SJCRH30 (cell line): ENCODE data around the gene MYDGF. TPM values are rescaled to one million over a fixed set of nuclear protein-coding genes. Genes with fewer than 3 reads are reported as not detected.
A peak's percentile ranks its signal among the peaks of the same experiment; 100 is the strongest.

Source experiments
- DNase-seq, 2 experiments: peaks; one replicate each; pipeline ENCODE4 v3.0.0-alpha.2; 2015 to 2020
- H3K27ac ChIP-seq: fragments of 250-450 bp; sonication (Bioruptor Pico); 2 replicates; pipeline ENCODE4 v1.5.1; 2020; ENCODE audit warnings: mild to moderate bottlenecking, moderate library complexity
- H3K27me3 ChIP-seq: fragments of 250-450 bp; sonication (Bioruptor Pico); 2 replicates; pipeline ENCODE4 v1.5.1; 2020; ENCODE audit warnings: mild to moderate bottlenecking, moderate library complexity
- H3K36me3 ChIP-seq: fragments of 250-450 bp; sonication (Bioruptor Pico); 2 replicates; pipeline ENCODE4 v1.5.1; 2020; ENCODE audit warnings: mild to moderate bottlenecking, moderate library complexity
- H3K4me1 ChIP-seq: fragments of 250-450 bp; sonication (Bioruptor Pico); 2 replicates; pipeline ENCODE4 v1.5.1; 2020; ENCODE audit warnings: mild to moderate bottlenecking, moderate library complexity
- H3K4me3 ChIP-seq: fragments of 250-450 bp; sonication (Bioruptor Pico); 2 replicates; pipeline ENCODE4 v1.5.1; 2020; ENCODE audit warnings: mild to moderate bottlenecking, moderate library complexity
- H3K9me3 ChIP-seq: fragments of 250-450 bp; sonication (Bioruptor Pico); replicated peaks from 2 replicates; pipeline ENCODE4 v1.5.1; 2020; ENCODE audit warnings: mild to moderate bottlenecking, moderate library complexity
- total RNA-seq: library from RNA; depleted of rRNA; stranded (reverse); fragments of >200 nt; shearing (Covaris generic); gene quantifications from 2 replicates; pipeline ENCODE4 v1.2.3, GENCODE V29; 2014

The MYDGF gene
- total RNA-seq, 1 experiment from 2014 or later = 71.9 TPM

DNA sequence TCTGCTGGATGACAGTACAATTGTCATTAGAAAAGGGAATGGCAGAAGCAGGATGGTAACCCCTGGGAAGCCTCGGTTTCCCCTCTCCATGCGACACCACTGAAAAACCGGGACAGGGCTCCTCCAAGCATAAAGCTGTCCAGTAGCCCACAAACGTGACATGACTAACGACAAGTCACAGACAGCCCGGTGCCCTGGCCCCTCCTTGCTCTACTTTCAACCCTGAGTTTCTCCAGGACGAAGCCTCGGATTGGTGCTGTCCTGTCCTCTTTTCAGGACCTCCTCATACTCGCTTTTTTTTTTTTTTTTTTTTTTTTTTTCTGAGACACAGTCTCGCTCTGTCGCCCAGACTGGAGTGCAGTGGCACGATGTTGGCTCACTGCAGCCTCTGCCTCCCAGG lies 37.2 kb upstream of the MYDGF start:
- DNase-seq = no peak
- Histone ChIP-seq H3K27me3 (no peaks in the 10 kb centered on the region), H3K36me3 (peaks cover 23% of the 10 kb centered on the region), H3K9me3 (no peaks in the 10 kb centered on the region), H3K4me1 (no peaks in the 10 kb centered on the region), H3K4me3 (no peak overlapping the region), H3K27ac (no peak overlapping the region)

DNA sequence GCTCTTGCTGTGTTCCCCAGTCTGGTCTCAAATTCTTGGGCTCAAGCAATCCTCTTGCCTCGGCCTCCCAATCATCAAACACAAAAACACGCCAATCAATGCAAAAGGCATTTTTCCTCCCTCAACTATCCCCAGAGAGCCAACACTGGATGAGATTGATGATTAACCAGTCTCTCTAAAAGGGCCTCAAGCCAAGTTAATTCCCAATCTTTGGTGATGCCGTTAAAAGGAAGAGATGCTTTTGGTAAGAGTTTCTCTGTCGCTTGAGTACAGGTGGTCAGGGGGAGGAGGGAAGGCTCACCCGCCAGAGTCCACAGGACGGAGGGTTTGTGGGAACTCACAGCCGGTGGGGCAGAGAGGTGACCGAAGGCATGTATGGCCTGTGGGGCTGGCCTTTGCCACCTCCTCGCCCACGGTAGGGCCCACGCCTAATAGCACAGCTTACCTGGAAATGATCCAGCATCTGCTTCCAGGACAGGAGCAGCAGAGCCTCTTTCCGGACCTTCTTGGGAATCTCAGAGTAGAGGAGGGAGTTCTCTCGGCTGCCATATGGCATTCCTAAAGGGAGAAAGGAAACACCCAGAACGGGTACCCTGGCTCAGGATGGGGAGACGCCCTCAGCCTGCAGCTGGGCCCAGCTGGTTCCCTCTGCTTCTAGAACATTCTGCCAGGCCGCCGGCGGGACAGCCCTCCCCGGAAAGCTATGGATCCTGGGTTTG lies 35.4 kb upstream of the MYDGF start:
- no peak for DNase-seq
- no peak overlapping the region for H3K27ac ChIP-seq
- H3K36me3 ChIP-seq = peaks cover 20% of the 10 kb centered on the region; the same call in 1 of the 2 replicates
- no peaks in the 10 kb centered on the region for H3K9me3 ChIP-seq
- H3K4me3 ChIP-seq = no peak overlapping the region
- H3K4me1 ChIP-seq = no peaks in the 10 kb centered on the region
- no peaks in the 10 kb centered on the region for H3K27me3 ChIP-seq

DNA sequence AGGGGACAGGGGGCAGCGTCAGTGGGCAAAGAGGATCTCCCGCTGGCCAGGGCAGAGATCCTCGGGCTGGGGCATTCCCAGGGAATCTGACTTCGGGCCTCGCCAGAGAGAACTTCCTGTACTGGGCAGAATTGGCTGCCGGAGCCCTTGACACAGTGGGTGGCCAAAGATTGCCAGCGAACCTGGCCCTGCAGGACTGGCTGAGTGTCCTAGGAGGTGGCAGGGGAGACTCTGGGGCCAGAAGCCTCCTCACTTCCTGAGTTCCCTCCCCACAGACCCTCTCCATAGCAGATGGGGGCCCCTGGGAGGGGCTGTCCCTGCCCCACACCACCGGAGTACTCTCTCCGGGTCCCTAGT lies 34.2 kb upstream of the MYDGF start:
- no peak overlapping the region for H3K27ac ChIP-seq
- DNase-seq = no peak
- H3K27me3 ChIP-seq = no peaks in the 10 kb centered on the region
- H3K9me3 ChIP-seq = no peaks in the 10 kb centered on the region
- H3K4me3 ChIP-seq = no peak overlapping the region
- H3K4me1 ChIP-seq = no peaks in the 10 kb centered on the region
- peaks cover 27% of the 10 kb centered on the region; the same call in 1 of the 2 replicates for H3K36me3 ChIP-seq

DNA sequence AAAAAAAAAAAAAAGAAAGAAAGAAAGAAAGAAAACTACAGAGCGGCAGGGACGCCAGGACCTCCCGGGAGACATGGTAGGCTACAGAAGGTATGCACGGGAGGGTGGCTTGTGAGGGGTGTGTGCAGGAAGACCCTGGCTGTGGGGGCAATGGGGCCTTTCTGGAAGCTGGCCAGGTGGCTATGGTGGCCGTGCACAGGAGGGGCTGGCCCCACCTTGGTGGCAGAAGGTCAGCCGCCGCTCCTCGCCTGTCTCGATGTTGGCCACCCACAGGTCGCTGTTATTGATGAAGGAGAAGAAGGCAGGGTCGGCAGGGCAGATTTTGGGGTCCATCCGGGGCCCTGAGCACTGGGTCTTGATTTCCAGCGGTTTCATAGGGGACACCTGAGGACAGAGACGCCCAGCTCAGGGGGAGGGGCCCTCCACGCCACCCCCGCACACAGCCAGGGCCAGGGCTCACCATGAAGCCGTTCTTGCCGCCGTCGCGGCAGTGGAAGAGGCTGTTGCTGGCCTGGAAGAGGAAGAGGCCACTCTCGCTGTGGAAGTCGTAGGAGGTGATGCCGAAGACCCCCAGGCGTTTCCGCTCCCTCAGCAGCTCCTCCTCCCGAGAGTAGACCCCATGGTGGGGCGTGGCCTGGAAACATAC lies 33.7 kb upstream of the MYDGF start:
- Histone ChIP-seq H3K27ac (no peak overlapping the region), H3K36me3 (peaks cover 27% of the 10 kb centered on the region; the same call in 1 of the 2 replicates), H3K4me3 (no peak overlapping the region), H3K9me3 (no peaks in the 10 kb centered on the region), H3K27me3 (no peaks in the 10 kb centered on the region), H3K4me1 (no peaks in the 10 kb centered on the region)
- no peak for DNase-seq

DNA sequence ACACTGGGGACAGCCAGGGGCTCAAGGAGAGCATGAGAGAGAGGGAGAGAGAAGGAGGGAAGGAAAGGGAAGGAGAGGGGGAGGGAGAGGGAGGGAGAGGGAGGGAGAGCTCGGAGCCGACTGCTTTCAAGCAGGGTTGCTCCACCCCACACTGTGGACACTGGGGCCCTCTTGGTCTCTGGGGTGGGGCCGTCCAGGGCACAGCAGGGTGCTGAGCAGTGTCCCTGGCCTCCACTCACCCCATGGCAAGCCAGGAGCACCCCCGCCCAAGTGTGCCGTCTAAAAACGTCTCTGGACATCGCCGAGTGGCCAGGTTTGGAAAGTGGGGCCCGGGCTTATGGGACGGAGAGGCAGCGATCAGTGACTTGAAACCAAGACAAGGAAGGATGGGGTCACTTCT lies 32.6 kb upstream of the MYDGF start:
- Histone ChIP-seq H3K9me3 (no peaks in the 10 kb centered on the region), H3K27me3 (no peaks in the 10 kb centered on the region), H3K36me3 (peaks cover 25% of the 10 kb centered on the region; the same call in 1 of the 2 replicates), H3K4me3 (no peak overlapping the region), H3K27ac (no peak overlapping the region), H3K4me1 (no peaks in the 10 kb centered on the region)
- DNase-seq = no peak

DNA sequence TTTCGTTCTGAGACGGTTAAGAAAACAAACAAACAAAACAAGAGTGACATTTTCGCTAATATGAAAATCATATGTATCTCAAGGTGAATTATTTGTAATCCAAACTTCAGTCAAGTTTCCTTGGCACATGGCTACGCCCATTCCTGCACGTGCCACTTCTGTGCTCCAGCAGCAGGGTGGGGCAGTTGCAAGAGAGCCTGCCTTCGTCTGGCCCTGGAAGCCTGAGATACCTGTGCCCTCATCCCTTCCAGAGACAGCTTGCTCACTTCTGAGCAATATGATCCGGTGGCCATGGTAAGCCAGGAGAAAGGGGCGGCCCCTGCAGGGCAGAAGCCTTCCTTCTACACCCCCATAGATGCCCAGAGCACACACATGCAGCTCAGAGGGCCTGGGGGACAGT lies 31.4 kb upstream of the MYDGF start:
- no peak for DNase-seq
- Histone ChIP-seq H3K36me3 (peaks cover 27% of the 10 kb centered on the region; the same call in 1 of the 2 replicates), H3K9me3 (no peaks in the 10 kb centered on the region), H3K4me1 (peaks cover 6% of the 10 kb centered on the region), H3K4me3 (no peak overlapping the region), H3K27ac (no peak overlapping the region), H3K27me3 (no peaks in the 10 kb centered on the region)

GRCh38 chr19:4700693-4700970 lies 30.5 kb upstream of the MYDGF start:
- peaks cover 14% of the 10 kb centered on the region for H3K4me1 ChIP-seq
- H3K36me3 ChIP-seq = peaks cover 27% of the 10 kb centered on the region; the same call in 1 of the 2 replicates
- H3K27me3 ChIP-seq = no peaks in the 10 kb centered on the region
- no peaks in the 10 kb centered on the region for H3K9me3 ChIP-seq
- no peak overlapping the region for H3K4me3 ChIP-seq
- DNase-seq = no peak
- H3K27ac ChIP-seq = no peak overlapping the region

GRCh38 chr19:4699826-4700692 lies 29.9 kb upstream of the MYDGF start:
- Histone ChIP-seq H3K36me3 (peaks cover 27% of the 10 kb centered on the region; the same call in 1 of the 2 replicates), H3K9me3 (no peaks in the 10 kb centered on the region), H3K27me3 (no peaks in the 10 kb centered on the region), H3K4me3 (no peak overlapping the region), H3K4me1 (peaks cover 19% of the 10 kb centered on the region), H3K27ac (no peak overlapping the region)
- DNase-seq = no peak

- Histone ChIP-seq H3K4me3 (no peak overlapping the region), H3K27me3 (no peaks in the 10 kb centered on the region), H3K9me3 (no peaks in the 10 kb centered on the region), H3K27ac (no peak overlapping the region), H3K4me1 (peaks cover 41% of the 10 kb centered on the region), H3K36me3 (peaks cover 21% of the 10 kb centered on the region; the same call in 1 of the 2 replicates)
- DNase-seq = no peak
These were observed 27.2 kb upstream of the MYDGF start for GRCh38 chr19:4697304-4697703.

GRCh38 chr19:4695224-4695731 lies 25.1 kb upstream of the MYDGF start:
- peak in 1 of 2 experiments; percentile 27 for DNase-seq
- peaks cover 14% of the 10 kb centered on the region for H3K36me3 ChIP-seq

DNA sequence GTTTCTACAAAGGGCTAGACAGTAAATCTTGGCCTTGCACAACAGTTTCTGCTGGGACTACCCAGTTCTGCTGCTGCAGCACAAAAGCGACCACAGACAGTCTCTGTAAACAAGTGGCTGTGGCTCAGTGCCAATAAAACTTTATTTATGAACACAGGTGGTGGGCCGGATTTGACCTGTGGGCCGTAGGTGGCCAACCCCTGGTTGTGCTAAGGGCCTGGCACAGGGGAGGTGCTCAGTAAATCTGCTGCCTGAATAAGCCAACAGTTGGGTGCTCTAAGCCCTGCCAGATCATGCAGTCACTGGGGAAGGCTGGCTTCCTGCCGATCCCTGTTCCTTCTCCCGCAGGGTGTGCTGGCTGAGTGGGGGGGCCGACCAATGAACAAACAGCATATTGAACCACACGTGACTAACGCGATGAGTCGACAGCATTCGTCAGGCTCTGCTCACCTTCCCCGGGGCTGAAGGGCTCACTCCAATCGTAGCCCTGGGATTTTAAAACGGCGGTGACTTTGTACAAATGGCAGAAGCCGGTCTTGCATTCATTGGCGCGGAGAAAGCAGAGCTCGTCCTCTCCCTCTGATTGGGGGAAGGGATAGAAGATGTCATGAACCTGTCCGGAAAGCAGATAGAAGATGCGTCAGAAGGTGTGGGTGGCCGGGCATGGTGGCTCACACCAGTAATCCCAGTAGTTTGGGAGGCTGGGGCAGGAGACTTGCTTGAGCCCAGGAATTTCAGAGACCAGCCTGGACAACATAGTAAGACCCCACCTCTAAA lies 24.3 kb upstream of the MYDGF start:
- Histone ChIP-seq H3K27ac (peak overlapping the region; percentile 85), H3K36me3 (peaks cover 15% of the 10 kb centered on the region), H3K9me3 (no peaks in the 10 kb centered on the region), H3K4me3 (peak overlapping the region; percentile 4; the same call in 1 of the 2 replicates), H3K4me1 (peaks cover 49% of the 10 kb centered on the region), H3K27me3 (no peaks in the 10 kb centered on the region)
- peak; percentile 95 to 96 for DNase-seq

More at GRCh38 chr19:4695224-4695731, 25.1 kb upstream of the MYDGF start:
- Histone ChIP-seq H3K27ac (peak overlapping the region; percentile 85), H3K27me3 (no peaks in the 10 kb centered on the region), H3K4me1 (peaks cover 49% of the 10 kb centered on the region), H3K9me3 (no peaks in the 10 kb centered on the region), H3K4me3 (no peak overlapping the region)

DNA sequence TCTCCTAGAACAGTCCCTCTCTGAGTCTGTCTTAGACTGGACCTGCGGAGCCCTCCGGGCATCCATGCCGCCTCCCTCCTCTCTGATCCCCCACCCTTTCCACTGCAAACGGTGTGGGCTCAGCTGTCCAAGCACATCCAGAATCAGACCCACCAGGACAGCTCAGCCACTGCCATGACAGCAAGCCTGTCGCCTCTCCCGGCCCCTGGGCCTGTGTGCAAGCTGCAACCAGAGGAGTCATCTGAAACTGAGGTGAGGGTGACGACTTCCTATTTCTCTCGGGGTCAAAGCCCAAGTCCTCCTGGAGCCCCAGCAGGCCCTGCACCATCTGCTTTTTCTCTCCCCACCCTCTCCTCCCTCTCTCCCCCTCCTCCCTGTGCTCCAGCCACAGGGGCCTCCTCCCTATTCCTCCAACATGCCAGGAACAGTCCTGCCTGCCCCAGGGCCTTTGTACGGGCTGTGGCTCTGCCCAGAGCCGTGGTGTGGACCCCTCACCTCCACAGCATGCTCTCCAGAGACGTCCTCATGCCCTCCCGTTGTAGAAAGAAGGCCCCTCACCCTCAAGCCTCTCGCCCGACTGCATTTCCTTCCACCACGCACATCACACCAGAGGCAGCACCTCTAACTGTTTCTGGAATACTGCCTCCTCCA lies 23.5 kb upstream of the MYDGF start:
- peak overlapping the region; percentile 85 for H3K27ac ChIP-seq
- H3K4me1 ChIP-seq = peaks cover 49% of the 10 kb centered on the region
- no peaks in the 10 kb centered on the region for H3K27me3 ChIP-seq
- peaks cover 20% of the 10 kb centered on the region for H3K36me3 ChIP-seq
- H3K4me3 ChIP-seq = no peak overlapping the region
- H3K9me3 ChIP-seq = no peaks in the 10 kb centered on the region
- peak; percentile 69 to 70 for DNase-seq

- Histone ChIP-seq H3K4me1 (peaks cover 49% of the 10 kb centered on the region), H3K9me3 (no peaks in the 10 kb centered on the region), H3K4me3 (no peak overlapping the region), H3K27me3 (no peaks in the 10 kb centered on the region), H3K27ac (peak overlapping the region; percentile 85), H3K36me3 (peaks cover 22% of the 10 kb centered on the region)
- no peak for DNase-seq
These were observed 22.9 kb upstream of the MYDGF start for GRCh38 chr19:4693078-4693350.
